Esophagus muscularis mucosa (tissue), 4 donors: Measurements from ENCODE around the gene SLC22A6. TPM values are rescaled to one million over a fixed set of nuclear protein-coding genes. Genes with fewer than 3 reads are reported as not detected.

ENCODE experiments used
- DNase-seq: peaks from one replicate; pipeline ENCODE4 v3.0.0-alpha.2; 2017; ENCODE audit errors: extremely low spot score
- H3K27ac ChIP-seq, 4 donors: fragments of 200-600 bp; sonication (generic); replicated peaks in 1 of 4; 1 replicate in 3 of 4; 2 replicates in 1 of 4; pipeline ENCODE4 v1.5.1; 2016 to 2019; ENCODE audit warnings: mild to moderate bottlenecking in 1 of 4
- H3K27me3 ChIP-seq, 4 donors: fragments of 200-600 bp; sonication (generic); one replicate each; pipeline versions ENCODE4 v1.5.1 to v1.6.0; 2016 to 2019
- H3K36me3 ChIP-seq, 4 donors: fragments of 200-600 bp; sonication (generic); one replicate each; pipeline ENCODE4 v1.5.1; 2016 to 2019
- H3K4me1 ChIP-seq, 4 donors: fragments of 200-600 bp; sonication (generic); one replicate each; pipeline ENCODE4 v1.5.1; 2016 to 2019
- H3K4me3 ChIP-seq, 4 donors: fragments of 200-600 bp; sonication (generic); 1 replicate in 2 of 4; 2 replicates in 2 of 4; pipeline ENCODE4 v1.5.1; 2016 to 2019; ENCODE audit warnings: mild to moderate bottlenecking in 4 of 4, moderate library complexity in 1 of 4
- H3K9me3 ChIP-seq, 4 donors: fragments of 200-600 bp; sonication (generic); 1 replicate in 3 of 4; 2 replicates in 1 of 4; pipeline ENCODE4 v1.5.1; 2016 to 2019
- EP300 ChIP-seq: sonication (generic); formaldehyde crosslinking; IDR thresholded peaks from one replicate; pipeline ENCODE4 v1.6.1; 2017; ENCODE audit warnings: antibody characterized with exemption
- POLR2A ChIP-seq: fragments of 450-650 bp; IDR thresholded peaks from one replicate; pipeline ENCODE4 v1.6.1; 2017; ENCODE audit warnings: antibody characterized with exemption, moderate library complexity, mild to moderate bottlenecking, low read depth
- POLR2AphosphoS5 ChIP-seq, 2 donors: sonication (generic); formaldehyde crosslinking; IDR thresholded peaks; one replicate each; pipeline ENCODE4 v1.6.1; 2017; ENCODE audit warnings: antibody characterized with exemption in 2 of 2
- WGBS: methylation state at CpG from one replicate; pipeline ENCODE4 v1.1.5; 2018; 5-methylcytosine and 5-hydroxymethylcytosine counted together
- intact Hi-C: fragments of 100-400 bp; cut with DNase I; formaldehyde crosslinking; loops from one replicate; pipeline ENCODE4 v1.15.1; 2023
- small RNA-seq, 3 donors: library from RNA; depleted of rRNA; stranded (forward); fragments of <200 nt; gene quantifications; one replicate each; pipeline ENCODE3, GENCODE V24; 2016
- total RNA-seq, 4 donors: library from RNA; depleted of rRNA; stranded (reverse); fragments of >200 nt; gene quantifications; one replicate each; pipeline versions ENCODE4 v1.1.0 to v1.2.1, GENCODE V29; 2016
- TF ChIP-seq, protein P1 (sequence below), 3 experiments: fragments of 200-600 bp in 2 of 3; fragments of 450-650 bp in 1 of 3; sonication (generic) in 2 of 3; IDR thresholded peaks; one replicate each; pipeline ENCODE4 v1.5.1; 2017 to 2019; ENCODE audit warnings: antibody characterized with exemption in 3 of 3, mild to moderate bottlenecking in 2 of 3, moderate library complexity in 1 of 3

Gene SLC22A6
- total RNA-seq, 4 donors from 2014 or later = not detected

DNA sequence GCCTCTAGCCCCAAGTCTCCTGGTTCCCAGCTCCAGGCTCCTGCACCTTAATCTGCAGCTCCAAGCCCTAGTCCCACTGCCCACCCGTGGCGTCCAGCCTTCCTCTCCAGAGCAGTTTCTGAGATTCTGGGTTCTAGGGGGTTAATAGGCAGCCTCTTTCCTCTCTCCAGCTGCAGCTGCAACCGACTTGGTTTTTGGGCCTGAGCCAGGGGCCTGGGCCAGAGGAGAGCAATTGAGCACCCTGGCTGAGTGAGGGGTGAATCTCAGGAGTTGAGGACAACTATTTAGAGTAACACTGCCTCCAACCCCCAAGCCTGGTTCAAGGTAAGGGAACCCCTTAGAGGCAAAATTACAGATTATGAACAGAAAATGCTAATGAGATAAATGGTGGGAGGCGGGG, 54.6 kb downstream of the SLC22A6 start:
- Histone ChIP-seq H3K27ac (no peak overlapping the region), H3K4me3 (no peak overlapping the region), H3K27me3 (peaks cover 0 to 43% (median 21%) of the 10 kb centered on the region in 4 donors), H3K4me1 (peaks cover 14 to 25% (median 18%) of the 10 kb centered on the region in 4 donors), H3K9me3 (no peaks in the 10 kb centered on the region), H3K36me3 (no peaks in the 10 kb centered on the region)
- TF ChIP-seq, protein P1, sequence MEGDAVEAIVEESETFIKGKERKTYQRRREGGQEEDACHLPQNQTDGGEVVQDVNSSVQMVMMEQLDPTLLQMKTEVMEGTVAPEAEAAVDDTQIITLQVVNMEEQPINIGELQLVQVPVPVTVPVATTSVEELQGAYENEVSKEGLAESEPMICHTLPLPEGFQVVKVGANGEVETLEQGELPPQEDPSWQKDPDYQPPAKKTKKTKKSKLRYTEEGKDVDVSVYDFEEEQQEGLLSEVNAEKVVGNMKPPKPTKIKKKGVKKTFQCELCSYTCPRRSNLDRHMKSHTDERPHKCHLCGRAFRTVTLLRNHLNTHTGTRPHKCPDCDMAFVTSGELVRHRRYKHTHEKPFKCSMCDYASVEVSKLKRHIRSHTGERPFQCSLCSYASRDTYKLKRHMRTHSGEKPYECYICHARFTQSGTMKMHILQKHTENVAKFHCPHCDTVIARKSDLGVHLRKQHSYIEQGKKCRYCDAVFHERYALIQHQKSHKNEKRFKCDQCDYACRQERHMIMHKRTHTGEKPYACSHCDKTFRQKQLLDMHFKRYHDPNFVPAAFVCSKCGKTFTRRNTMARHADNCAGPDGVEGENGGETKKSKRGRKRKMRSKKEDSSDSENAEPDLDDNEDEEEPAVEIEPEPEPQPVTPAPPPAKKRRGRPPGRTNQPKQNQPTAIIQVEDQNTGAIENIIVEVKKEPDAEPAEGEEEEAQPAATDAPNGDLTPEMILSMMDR (IDR thresholded peaks at IDR 0.05) = no peak
- TF ChIP-seq POLR2A = no peak
- no peak for TF ChIP-seq POLR2AphosphoS5 (IDR thresholded peaks at IDR 0.05)
- TF ChIP-seq EP300 = no peak
- intact Hi-C loops = no loop called here
- no peak for DNase-seq
- WGBS = 68% methylated on average over 3 of the region's 4 CpGs

DNA sequence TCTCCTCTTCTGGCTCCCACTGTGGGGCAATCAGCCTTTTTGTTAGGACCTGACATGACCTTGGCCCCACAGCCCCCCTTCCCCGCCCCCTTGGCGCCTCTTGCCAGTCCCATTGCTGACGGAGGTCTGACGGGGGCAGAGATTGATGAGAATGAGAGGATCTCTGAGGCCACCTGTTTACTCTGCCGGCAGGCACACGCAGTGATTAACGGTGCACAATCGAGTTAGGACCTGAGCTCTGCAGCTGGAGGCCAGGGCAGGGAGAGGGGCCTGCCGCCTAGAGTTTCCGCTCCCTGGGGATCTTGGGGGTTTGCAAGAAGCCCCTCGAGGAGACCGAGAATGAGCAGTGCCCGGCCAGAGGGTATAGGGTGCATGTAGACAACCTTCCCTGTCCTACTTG, 56.8 kb downstream of the SLC22A6 start:
- no peaks in the 10 kb centered on the region for H3K9me3 ChIP-seq
- no peak overlapping the region for H3K4me3 ChIP-seq
- 68% methylated on average over 13 of the region's 13 CpGs for WGBS
- TF ChIP-seq POLR2A (no peak), POLR2AphosphoS5 (IDR thresholded peaks at IDR 0.05) (no peak), EP300 (no peak)
- TF ChIP-seq, protein P1 (IDR thresholded peaks at IDR 0.05) = no peak
- no peak overlapping the region for H3K27ac ChIP-seq
- DNase-seq = no peak
- intact Hi-C loops = no loop called here
- H3K36me3 ChIP-seq = no peaks in the 10 kb centered on the region
- peaks cover 22 to 37% (median 31%) of the 10 kb centered on the region in 4 donors for H3K4me1 ChIP-seq
- H3K27me3 ChIP-seq = peaks cover 0 to 65% (median 35%) of the 10 kb centered on the region in 4 donors

DNA sequence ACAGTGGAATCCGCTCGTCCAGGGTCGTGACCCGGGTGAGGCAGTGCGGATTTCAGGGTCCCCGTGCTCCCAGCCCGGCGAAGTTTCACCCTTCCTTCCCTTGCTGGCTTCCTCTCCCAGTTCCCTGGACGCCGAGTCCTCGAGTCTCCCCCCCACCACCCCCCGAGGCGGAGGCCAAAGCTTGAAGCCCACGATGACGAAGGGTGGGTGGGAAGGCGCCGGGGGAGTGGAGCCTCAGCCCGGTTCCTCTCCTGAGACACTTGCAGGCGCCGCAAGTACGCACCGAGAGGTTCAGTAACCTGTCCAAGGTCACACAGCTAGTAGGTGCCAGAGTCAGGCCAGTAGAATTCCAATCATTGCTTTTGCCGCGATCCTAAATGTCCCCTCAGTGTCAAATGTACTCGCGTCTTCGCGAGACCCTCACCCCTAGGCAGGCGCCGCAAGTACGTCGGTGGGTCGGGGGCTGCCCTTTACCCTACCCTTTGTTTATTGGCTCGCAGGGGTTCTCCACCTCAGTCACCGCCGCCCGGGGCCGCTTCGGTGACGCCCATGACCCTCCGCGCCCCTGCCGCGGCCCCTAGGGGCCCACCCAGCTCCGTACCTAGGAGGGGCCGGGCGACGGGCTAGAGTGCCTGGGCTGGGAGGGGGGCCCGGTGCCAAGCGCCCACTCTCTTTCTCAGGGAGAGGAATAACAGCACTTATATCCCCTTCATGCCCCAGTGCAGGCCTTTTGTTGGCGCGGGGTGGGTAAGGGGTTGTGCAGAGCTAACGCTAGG, 57.9 kb downstream of the SLC22A6 start:
- TF ChIP-seq POLR2A = no peak
- TF ChIP-seq POLR2AphosphoS5 (IDR thresholded peaks at IDR 0.05) = no peak
- Histone ChIP-seq H3K4me3 (peak overlapping the region; percentile 30 to 48 (median 39)), H3K27me3 (peaks cover 0 to 76% (median 41%) of the 10 kb centered on the region in 4 donors), H3K9me3 (no peaks in the 10 kb centered on the region), H3K36me3 (no peaks in the 10 kb centered on the region), H3K27ac (no peak overlapping the region), H3K4me1 (peaks cover 24 to 42% (median 34%) of the 10 kb centered on the region in 4 donors)
- DNase-seq = no peak
- intact Hi-C loops = no loop called here
- WGBS = 17% methylated on average over 18 of the region's 53 CpGs

Small RNA genes lying within 50 kb of the gene (small RNA-seq; reads per million reads assigned to genes)
- 0 reads per million in 3 donors for gene RN7SL259P

Other genes with a start within 250 kb of the SLC22A6 start
- 10 to 100 TPM in 1 of 4 donors, 1 to 10 TPM in 3; 6.2 to 12.3 (median 9.1) TPM for gene ZBTB3, start 230.8 kb downstream of the SLC22A6 start, total RNA-seq
- gene POLR2G, start 223.4 kb downstream of the SLC22A6 start, total RNA-seq = 10 to 100 TPM; 41.1 to 48.2 (median 44.4) TPM
- 10 to 100 TPM; 12.0 to 27.2 (median 14.6) TPM for gene TAF6L, start 213.6 kb downstream of the SLC22A6 start, total RNA-seq
- gene TMEM179B, start 197.6 kb downstream of the SLC22A6 start, total RNA-seq = 10 to 100 TPM; 33.2 to 50.8 (median 44.8) TPM
- 10 to 100 TPM; 13.7 to 17.9 (median 15.8) TPM for gene TMEM223, start 193.0 kb downstream of the SLC22A6 start, total RNA-seq
- 10 to 100 TPM; 38.6 to 86.4 (median 48.4) TPM for gene NXF1, start 179.5 kb downstream of the SLC22A6 start, total RNA-seq
- gene STX5, start 152.9 kb downstream of the SLC22A6 start, total RNA-seq = 10 to 100 TPM; 22.8 to 31.6 (median 31.6) TPM
- not detected for gene TEX54, start 152.1 kb downstream of the SLC22A6 start, total RNA-seq
- 10 to 100 TPM; 18.3 to 53.1 (median 48.1) TPM for gene WDR74, start 145.4 kb downstream of the SLC22A6 start, total RNA-seq
- 100 to 1,000 TPM in 1 of 4 donors, 10 to 100 TPM in 3; 53.2 to 123 (median 86.4) TPM for gene SLC3A2, start 104.1 kb downstream of the SLC22A6 start, total RNA-seq
- gene CHRM1, start 63.6 kb downstream of the SLC22A6 start, total RNA-seq = under 1 TPM in 2 of 4 donors, not detected in 2; 0.33 to 0.40 TPM
- not detected for gene SLC22A8, start 30.9 kb upstream of the SLC22A6 start, total RNA-seq
- gene SLC22A24, start 159.3 kb upstream of the SLC22A6 start, total RNA-seq = not detected